Spinal cord (tissue), 10 donors: ENCODE results near the gene POF1B. TPM values are rescaled to one million over a fixed set of nuclear protein-coding genes. Genes with fewer than 3 reads are reported as not detected.

ENCODE experiments used
- DNase-seq, 6 donors: peaks; one replicate each; pipeline versions ENCODE4 v3.0.0 to v3.0.0-alpha.2; 2013 to 2015; ENCODE audit warnings: low spot score in 6 of 6, low read depth in 4 of 6
- H3K27ac ChIP-seq: one replicate; pipeline ENCODE4 v1.5.1; 2013; ENCODE audit warnings: low read depth, low read length, control low read depth
- H3K27me3 ChIP-seq: one replicate; pipeline ENCODE4 v1.6.1; 2013; ENCODE audit warnings: low read length; ENCODE audit not compliant: control insufficient read depth, insufficient read depth
- H3K36me3 ChIP-seq: one replicate; pipeline ENCODE4 v1.6.1; 2013; ENCODE audit warnings: low read length; ENCODE audit not compliant: control insufficient read depth, insufficient read depth
- H3K4me1 ChIP-seq: one replicate; pipeline ENCODE4 v1.6.1; 2013; ENCODE audit warnings: low read length; ENCODE audit not compliant: control insufficient read depth, insufficient read depth
- H3K4me3 ChIP-seq: one replicate; pipeline ENCODE4 v1.5.1; 2013; ENCODE audit warnings: low read depth, low read length, control low read depth
- H3K9me3 ChIP-seq: one replicate; pipeline ENCODE4 v1.6.1; 2013; ENCODE audit warnings: low read length; ENCODE audit not compliant: control insufficient read depth, insufficient read depth
- WGBS: methylation state at CpG from one replicate; pipeline ENCODE4 v1.1.5; 2013; ENCODE audit warnings: missing lambda C conversion rate; ENCODE audit not compliant: insufficient coverage; 5-methylcytosine and 5-hydroxymethylcytosine counted together
- polyA plus RNA-seq, 2 donors: library from polyadenylated mRNA; unstranded; fragments of 120-200 nt; gene quantifications; one replicate each; pipeline ENCODE4 v1.2.1, GENCODE V29; 2013; ENCODE audit not compliant: insufficient read length in 2 of 2
- total RNA-seq, 2 donors: library from RNA; depleted of rRNA in 1 of 2; stranded (reverse); fragments of 120-200 nt in 1 of 2; fragments of >200 nt in 1 of 2; gene quantifications; one replicate each; pipeline versions ENCODE4 v1.2.3 to v1.2.4, GENCODE V29; 2013 to 2014
- donor health status: healthy.

The POF1B gene
- total and polyA plus RNA-seq, 4 donors: 0.11 to 0.20 (median 0.14) TPM

- DNase-seq: peak in 5 of 6 donors; percentile 30 to 84 (median 50)
- Histone ChIP-seq H3K4me1 (no peaks in the 10 kb centered on the region), H3K36me3 (no peaks in the 10 kb centered on the region), H3K4me3 (peak overlapping the region; percentile 58), H3K27ac (peak overlapping the region; percentile 95), H3K27me3 (no peaks in the 10 kb centered on the region), H3K9me3 (no peaks in the 10 kb centered on the region)
- 27% methylated on average over 17 of the region's 42 CpGs for WGBS
Measured at GRCh38 chrX:85244450-85245211, 134.8 kb downstream of the POF1B start.

GRCh38 chrX:85243761-85244449, 135.6 kb downstream of the POF1B start, which contains the start of the genes SATL1 and ZNF711:
SATL1 (minus strand) TSS chrX:85243779; CDS start chrX:85108968, 134,811 bp downstream.
ZNF711 (plus strand) TSS chrX:85243991; CDS start chrX:85247573, 3,582 bp downstream.
- H3K27me3 ChIP-seq: no peaks in the 10 kb centered on the region
- no peaks in the 10 kb centered on the region for H3K36me3 ChIP-seq
- H3K9me3 ChIP-seq: no peaks in the 10 kb centered on the region
- peak within 1 kb of the TSS; percentile 95 for H3K27ac ChIP-seq
- H3K4me1 ChIP-seq: no peaks in the 10 kb centered on the region
- peak within 1 kb of the TSS; percentile 58 for H3K4me3 ChIP-seq
- 15% methylated on average over 59 of the region's 65 CpGs for WGBS
- DNase-seq: peak; percentile 58 to 98 (median 81)

GRCh38 chrX:85243155-85243554, 136.3 kb downstream of the POF1B start:
- Histone ChIP-seq H3K4me3 (peak overlapping the region; percentile 58), H3K36me3 (no peaks in the 10 kb centered on the region), H3K4me1 (no peaks in the 10 kb centered on the region), H3K27ac (peak overlapping the region; percentile 95), H3K27me3 (no peaks in the 10 kb centered on the region), H3K9me3 (no peaks in the 10 kb centered on the region)
- no peak for DNase-seq
- 50% methylated on average over 1 of the region's 2 CpGs for WGBS

Other genes with a start within 250 kb of the POF1B start
- 1 to 10 TPM; 1.1 to 1.2 TPM for gene SATL1, start 135.9 kb downstream of the POF1B start, total RNA-seq
- gene SATL1, start 135.9 kb downstream of the POF1B start, polyA plus RNA-seq: 1 to 10 TPM; 1.5 to 2.1 TPM
- 10 to 100 TPM; 53.1 to 69.8 TPM for gene ZNF711, start 135.7 kb downstream of the POF1B start, total RNA-seq
- gene ZNF711, start 135.7 kb downstream of the POF1B start, polyA plus RNA-seq: 10 to 100 TPM; 70.5 to 96.5 TPM